B cell (primary cell): ENCODE results near the gene ZBTB33. TPM values are rescaled to one million over a fixed set of nuclear protein-coding genes. Genes with fewer than 3 reads are reported as not detected.

Experiments
- ATAC-seq: fragments of 200-7000 bp; cut with Tn5 transposase; one replicate; pipeline ENCODE4 v1.10.0; 2021; ENCODE audit warnings: low read depth, mild to moderate bottlenecking, moderate number of reproducible peaks, moderate library complexity
- CTCF ChIA-PET: fragments of 350-600 bp; sonication (Branson Sonifier 250); formaldehyde crosslinking; loops from one replicate; lab custom pipeline; 2021; ENCODE audit warnings: antibody characterized with exemption, inconsistent platforms; lab: Charles Lee
- POLR2A ChIA-PET: fragments of 350-600 bp; sonication (Branson Sonifier 250); formaldehyde crosslinking; loops from one replicate; lab custom pipeline; 2021; ENCODE audit warnings: antibody characterized with exemption; lab: Charles Lee
- DNase-seq: peaks from one replicate; pipeline ENCODE4 v3.0.0; 2013
- H2AFZ ChIP-seq: 2 replicates; pipeline ENCODE4 v1.6.1; 2012; ENCODE audit warnings: mild to moderate bottlenecking, low read depth, low read length; ENCODE audit not compliant: insufficient read depth, poor library complexity, severe bottlenecking
- H3K27ac ChIP-seq, 2 donors: 1 replicate in 1 of 2; 2 replicates in 1 of 2; pipeline ENCODE4 v1.5.1; 2012 to 2013; ENCODE audit warnings: low read length in 2 of 2, mild to moderate bottlenecking in 2 of 2, moderate library complexity in 1 of 2
- H3K27me3 ChIP-seq, 4 experiments: fragments of 200-600 bp in 1 of 4; sonication (generic) in 1 of 4; replicated peaks in 1 of 4; 1 replicate in 2 of 4; 2 replicates in 2 of 4; pipeline versions ENCODE4 v1.6.1 to v1.7.0; 2013 to 2016; ENCODE audit warnings: low read length in 3 of 4, mild to moderate bottlenecking in 2 of 4, mixed read lengths in 1 of 4, moderate library complexity in 1 of 4; ENCODE audit not compliant: insufficient read depth in 4 of 4, control insufficient read depth in 3 of 4; ENCODE audit errors: control extremely low read depth in 1 of 4
- H3K36me3 ChIP-seq, 2 experiments: replicated peaks in 1 of 2; 1 replicate in 1 of 2; 2 replicates in 1 of 2; pipeline versions ENCODE4 v1.6.1 to v1.7.1; 2013; ENCODE audit warnings: low read length in 1 of 2; ENCODE audit not compliant: insufficient read depth in 2 of 2, control insufficient read depth in 1 of 2; ENCODE audit errors: control extremely low read depth in 1 of 2, extremely low read depth in 1 of 2
- H3K4me1 ChIP-seq, 2 donors: fragments of 200-600 bp in 1 of 2; sonication (generic) in 1 of 2; 1 replicate in 1 of 2; 2 replicates in 1 of 2; pipeline versions ENCODE4 v1.5.1 to v1.6.1; 2013 to 2017; ENCODE audit warnings: low read length in 2 of 2; ENCODE audit not compliant: control insufficient read depth in 2 of 2, insufficient read depth in 2 of 2
- H3K4me2 ChIP-seq: replicated peaks from 2 replicates; pipeline ENCODE3; 2012; ENCODE audit warnings: mild to moderate bottlenecking, low read depth, low read length; ENCODE audit not compliant: poor library complexity, severe bottlenecking
- H3K4me3 ChIP-seq, 5 experiments: fragments of 200-600 bp in 1 of 5; sonication (generic) in 1 of 5; 1 replicate in 3 of 5; 2 replicates in 2 of 5; pipeline versions ENCODE4 v1.5.1 to v1.7.0; 2011 to 2016; ENCODE audit warnings: low read length in 4 of 5, mild to moderate bottlenecking in 4 of 5, low read depth in 2 of 5, control low read depth in 1 of 5, moderate library complexity in 1 of 5; ENCODE audit not compliant: insufficient read depth in 1 of 5; ENCODE audit errors: control extremely low read depth in 1 of 5, extremely low read depth in 1 of 5
- H3K79me2 ChIP-seq: fragments of 200-600 bp; sonication (generic); one replicate; pipeline ENCODE4 v1.6.0; 2016; ENCODE audit warnings: low read length; ENCODE audit not compliant: control insufficient read depth, insufficient read depth
- H3K9ac ChIP-seq: fragments of 200-600 bp; sonication (generic); 2 replicates; pipeline ENCODE4 v1.6.1; 2017; ENCODE audit warnings: mild to moderate bottlenecking, low read length, moderate library complexity
- H3K9me3 ChIP-seq, 3 donors: one replicate each; pipeline versions ENCODE4 v1.6.1 to v1.7.1; 2013; ENCODE audit warnings: low read length in 2 of 3; ENCODE audit not compliant: control insufficient read depth in 2 of 3, insufficient read depth in 1 of 3; ENCODE audit errors: control extremely low read depth in 1 of 3
- H4K20me1 ChIP-seq: 2 replicates; pipeline ENCODE4 v1.6.0; 2012; ENCODE audit warnings: mild to moderate bottlenecking, low read length; ENCODE audit not compliant: insufficient read depth, control insufficient read depth, poor library complexity, severe bottlenecking
- H3K27ac Mint-ChIP-seq: one replicate; pipeline ENCODE4 v1.8.0; 2021; ENCODE audit warnings: mixed read lengths
- H3K27me3 Mint-ChIP-seq: one replicate; pipeline ENCODE4 v1.8.0; 2021; ENCODE audit warnings: mixed read lengths
- H3K4me1 Mint-ChIP-seq: one replicate; pipeline ENCODE4 v1.8.0; 2021; ENCODE audit warnings: mixed read lengths
- H3K4me3 Mint-ChIP-seq: one replicate; pipeline ENCODE4 v1.8.0; 2021; ENCODE audit warnings: mixed read lengths
- H3K9me3 Mint-ChIP-seq: one replicate; pipeline ENCODE4 v1.8.0; 2022; ENCODE audit warnings: mixed read lengths; ENCODE audit not compliant: insufficient read depth
- EZH2 ChIP-seq: IDR thresholded peaks from 2 replicates; pipeline ENCODE4 v1.6.1; 2012; ENCODE audit warnings: borderline replicate concordance, low read depth, mild to moderate bottlenecking, moderate library complexity, low read length; ENCODE audit not compliant: insufficient read depth, poor library complexity, severe bottlenecking
- WGBS: methylation state at CpG from one replicate; pipeline ENCODE4 v1.1.5; 2013; ENCODE audit warnings: missing lambda C conversion rate; ENCODE audit not compliant: insufficient coverage; 5-methylcytosine and 5-hydroxymethylcytosine counted together
- intact Hi-C: fragments of 100-400 bp; cut with micrococcal nuclease; formaldehyde crosslinking; loops from one replicate; pipeline ENCODE4 v1.10.0; 2022
- polyA plus RNA-seq: library from polyadenylated mRNA; depleted of rRNA; stranded (reverse); fragments of >200 nt; gene quantifications from 2 replicates; pipeline ENCODE4 v1.2.3, GENCODE V29; 2012
- total RNA-seq, 2 donors: library from RNA; stranded (reverse); fragments of 120-200 nt in 1 of 2; gene quantifications; 1 replicate in 1 of 2; 2 replicates in 1 of 2; pipeline versions ENCODE4 v1.2.3 to v1.2.4, GENCODE V29; 2013 to 2022
- TF ChIP-seq, protein P1 (sequence below): fragments of 200-600 bp; IDR thresholded peaks from one replicate; pipeline ENCODE4 v1.8.0; 2022; ENCODE audit warnings: antibody characterized with exemption, mild to moderate bottlenecking

The ZBTB33 gene
- total and polyA plus RNA-seq, 2 donors (not counting 1 experiment from before 2014, with no cell fraction given): 4.6 to 21.6 TPM

DNA sequence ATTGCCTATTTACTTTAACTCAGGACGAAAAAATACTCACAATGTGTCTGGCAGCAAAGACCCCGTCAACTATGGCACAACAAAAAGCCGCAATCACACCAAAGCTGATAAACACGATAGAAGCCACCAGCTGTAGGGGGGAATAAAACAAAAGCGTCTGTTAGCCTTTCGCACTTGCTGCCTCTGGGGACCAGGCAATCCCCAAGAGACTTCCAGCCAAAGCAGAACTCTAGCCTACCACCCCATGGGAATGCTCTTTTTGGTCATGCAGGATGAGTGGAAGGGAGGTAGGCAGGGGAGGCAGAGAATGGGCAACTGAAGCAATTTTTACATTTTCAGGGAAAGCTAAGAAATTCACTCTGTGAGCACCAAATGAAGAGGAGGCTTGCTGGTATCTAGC, 40.6 kb downstream of the ZBTB33 start:
- Mint-ChIP-seq H3K27me3 (no peaks in the 10 kb centered on the region), H3K9me3 (no peaks in the 10 kb centered on the region), H3K4me3 (no peak overlapping the region), H3K27ac (no peak overlapping the region), H3K4me1 (peaks cover 24% of the 10 kb centered on the region)
- Histone ChIP-seq H3K4me3 (no peak overlapping the region), H2AFZ (no peak overlapping the region), H3K9ac (no peak overlapping the region), H3K79me2 (no peaks in the 10 kb centered on the region), H3K36me3 (no peaks in the 10 kb centered on the region), H3K4me1 (peaks cover 7 to 17% of the 10 kb centered on the region in 2 donors), H3K4me2 (no peak overlapping the region), H3K9me3 (no peaks in the 10 kb centered on the region), H4K20me1 (no peaks in the 10 kb centered on the region), H3K27me3 (no peaks in the 10 kb centered on the region), H3K27ac (no peak overlapping the region)
- intact Hi-C loops: no loop called here
- TF ChIP-seq, protein P1, sequence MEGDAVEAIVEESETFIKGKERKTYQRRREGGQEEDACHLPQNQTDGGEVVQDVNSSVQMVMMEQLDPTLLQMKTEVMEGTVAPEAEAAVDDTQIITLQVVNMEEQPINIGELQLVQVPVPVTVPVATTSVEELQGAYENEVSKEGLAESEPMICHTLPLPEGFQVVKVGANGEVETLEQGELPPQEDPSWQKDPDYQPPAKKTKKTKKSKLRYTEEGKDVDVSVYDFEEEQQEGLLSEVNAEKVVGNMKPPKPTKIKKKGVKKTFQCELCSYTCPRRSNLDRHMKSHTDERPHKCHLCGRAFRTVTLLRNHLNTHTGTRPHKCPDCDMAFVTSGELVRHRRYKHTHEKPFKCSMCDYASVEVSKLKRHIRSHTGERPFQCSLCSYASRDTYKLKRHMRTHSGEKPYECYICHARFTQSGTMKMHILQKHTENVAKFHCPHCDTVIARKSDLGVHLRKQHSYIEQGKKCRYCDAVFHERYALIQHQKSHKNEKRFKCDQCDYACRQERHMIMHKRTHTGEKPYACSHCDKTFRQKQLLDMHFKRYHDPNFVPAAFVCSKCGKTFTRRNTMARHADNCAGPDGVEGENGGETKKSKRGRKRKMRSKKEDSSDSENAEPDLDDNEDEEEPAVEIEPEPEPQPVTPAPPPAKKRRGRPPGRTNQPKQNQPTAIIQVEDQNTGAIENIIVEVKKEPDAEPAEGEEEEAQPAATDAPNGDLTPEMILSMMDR: no peak
- no peak for TF ChIP-seq EZH2
- ChIA-PET CTCF (no interaction called here), POLR2A (no interaction called here)
- no peak for ATAC-seq
- WGBS: no CpG with 5 or more reads among the region's 6 CpGs
- DNase-seq: no peak

DNA sequence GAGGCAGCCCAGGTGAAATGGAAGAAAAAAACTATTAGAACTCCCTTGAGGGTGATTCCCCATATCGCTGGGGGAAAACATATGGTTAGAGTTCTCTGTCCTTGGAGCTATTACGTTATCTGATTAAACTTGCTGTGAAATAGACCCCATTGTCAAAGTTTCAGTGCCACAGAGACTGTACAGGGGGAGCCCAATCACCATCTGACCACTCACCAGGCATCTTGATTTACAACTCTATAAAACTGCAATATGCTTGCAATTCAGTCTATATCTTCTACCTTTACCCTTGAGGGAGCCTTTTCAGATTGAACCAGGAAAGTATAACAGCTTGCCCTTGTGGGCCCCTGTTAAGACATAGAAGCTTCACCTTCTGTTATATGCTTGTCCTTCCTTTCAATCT, 42.4 kb downstream of the ZBTB33 start:
- peaks cover 0 to 3% of the 10 kb centered on the region in 2 donors for H3K4me1 ChIP-seq
- Mint-ChIP-seq H3K4me1 (peaks cover 15% of the 10 kb centered on the region), H3K9me3 (no peaks in the 10 kb centered on the region), H3K27me3 (no peaks in the 10 kb centered on the region), H3K4me3 (no peak overlapping the region), H3K27ac (no peak overlapping the region)
- H3K9ac ChIP-seq: no peak overlapping the region
- H3K4me2 ChIP-seq: no peak overlapping the region
- whole genome bisulfite sequencing: 100% methylated on average over 1 of the region's 2 CpGs
- H3K27ac ChIP-seq: no peak overlapping the region
- no peaks in the 10 kb centered on the region for H3K9me3 ChIP-seq
- H4K20me1 ChIP-seq: no peaks in the 10 kb centered on the region
- TF ChIP-seq, protein P1: no peak
- TF ChIP-seq EZH2: no peak
- intact Hi-C loops: no loop called here
- no peak overlapping the region for H2AFZ ChIP-seq
- no peak for ATAC-seq
- POLR2A ChIA-PET: no interaction called here
- H3K79me2 ChIP-seq: no peaks in the 10 kb centered on the region
- CTCF ChIA-PET: interaction anchor here (1.6 kb wide), 1 partner anchor 9 kb away, joined by 4 read pairs; no protein-coding TSS in a partner anchor
- H3K4me3 ChIP-seq: no peak overlapping the region
- no peaks in the 10 kb centered on the region for H3K27me3 ChIP-seq
- no peak for DNase-seq
- no peaks in the 10 kb centered on the region for H3K36me3 ChIP-seq
